ENCODE results near the gene GAB1.

The GAB1 gene

DNA sequence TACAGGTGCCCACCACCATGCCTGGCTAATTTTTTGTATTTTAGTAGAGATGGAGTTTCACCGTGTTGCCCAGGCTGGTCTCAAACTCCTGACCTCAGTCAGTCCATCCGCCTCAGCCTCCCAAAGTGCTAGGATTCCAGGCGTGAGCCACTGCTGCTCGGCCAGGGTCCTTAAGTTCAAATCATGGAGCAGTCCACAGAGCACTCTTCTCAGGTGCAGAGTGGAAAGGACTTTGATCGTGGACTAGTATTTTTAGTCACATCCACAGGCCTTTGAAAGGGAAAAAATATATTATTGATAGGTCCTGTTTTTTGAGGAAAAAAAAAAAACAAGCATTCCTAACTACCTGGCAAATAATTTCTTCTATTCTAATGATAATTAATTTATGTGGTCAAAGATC lies 31.2 kb downstream of the GAB1 start (continued):
- TF ChIP-seq, protein P1, sequence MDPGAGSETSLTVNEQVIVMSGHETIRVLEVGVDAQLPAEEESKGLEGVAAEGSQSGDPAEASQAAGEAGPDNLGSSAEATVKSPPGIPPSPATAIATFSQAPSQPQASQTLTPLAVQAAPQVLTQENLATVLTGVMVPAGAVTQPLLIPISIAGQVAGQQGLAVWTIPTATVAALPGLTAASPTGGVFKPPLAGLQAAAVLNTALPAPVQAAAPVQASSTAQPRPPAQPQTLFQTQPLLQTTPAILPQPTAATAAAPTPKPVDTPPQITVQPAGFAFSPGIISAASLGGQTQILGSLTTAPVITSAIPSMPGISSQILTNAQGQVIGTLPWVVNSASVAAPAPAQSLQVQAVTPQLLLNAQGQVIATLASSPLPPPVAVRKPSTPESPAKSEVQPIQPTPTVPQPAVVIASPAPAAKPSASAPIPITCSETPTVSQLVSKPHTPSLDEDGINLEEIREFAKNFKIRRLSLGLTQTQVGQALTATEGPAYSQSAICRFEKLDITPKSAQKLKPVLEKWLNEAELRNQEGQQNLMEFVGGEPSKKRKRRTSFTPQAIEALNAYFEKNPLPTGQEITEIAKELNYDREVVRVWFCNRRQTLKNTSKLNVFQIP (CRISPR knock-in tag; IDR thresholded peaks at IDR 0.05; ENCODE audit: borderline replicate concordance, low read depth) = no peak

DNA sequence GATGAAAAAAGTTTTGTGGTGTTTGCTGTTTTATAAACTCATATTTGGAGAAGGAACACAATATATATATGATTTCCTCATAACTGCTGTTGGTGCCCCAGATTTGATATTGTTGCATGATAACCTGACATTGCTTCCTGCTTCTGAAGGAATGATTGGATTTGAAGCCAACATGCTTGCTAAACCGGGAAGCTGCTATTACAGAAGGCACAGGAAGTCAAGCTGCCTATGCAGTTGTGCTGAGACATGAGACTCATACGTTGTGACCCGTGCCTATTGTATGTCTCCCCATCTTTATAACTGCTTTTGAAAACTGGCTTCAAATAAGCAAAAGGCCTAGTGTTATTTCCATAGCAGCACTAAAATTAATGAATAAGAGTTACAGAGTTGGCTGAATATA lies 32.9 kb downstream of the GAB1 start:
- ATAC-seq = no peak
- TF ChIP-seq, protein P2, sequence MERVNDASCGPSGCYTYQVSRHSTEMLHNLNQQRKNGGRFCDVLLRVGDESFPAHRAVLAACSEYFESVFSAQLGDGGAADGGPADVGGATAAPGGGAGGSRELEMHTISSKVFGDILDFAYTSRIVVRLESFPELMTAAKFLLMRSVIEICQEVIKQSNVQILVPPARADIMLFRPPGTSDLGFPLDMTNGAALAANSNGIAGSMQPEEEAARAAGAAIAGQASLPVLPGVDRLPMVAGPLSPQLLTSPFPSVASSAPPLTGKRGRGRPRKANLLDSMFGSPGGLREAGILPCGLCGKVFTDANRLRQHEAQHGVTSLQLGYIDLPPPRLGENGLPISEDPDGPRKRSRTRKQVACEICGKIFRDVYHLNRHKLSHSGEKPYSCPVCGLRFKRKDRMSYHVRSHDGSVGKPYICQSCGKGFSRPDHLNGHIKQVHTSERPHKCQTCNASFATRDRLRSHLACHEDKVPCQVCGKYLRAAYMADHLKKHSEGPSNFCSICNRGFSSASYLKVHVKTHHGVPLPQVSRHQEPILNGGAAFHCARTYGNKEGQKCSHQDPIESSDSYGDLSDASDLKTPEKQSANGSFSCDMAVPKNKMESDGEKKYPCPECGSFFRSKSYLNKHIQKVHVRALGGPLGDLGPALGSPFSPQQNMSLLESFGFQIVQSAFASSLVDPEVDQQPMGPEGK (CRISPR knock-in tag; IDR thresholded peaks at IDR 0.05; ENCODE audit: borderline replicate concordance) = no peak
- no peak for TF ChIP-seq ZNF565 (CRISPR knock-in tag; conservative IDR thresholded peaks at IDR 0.05; ENCODE audit: low read depth)
- no peak for TF ChIP-seq ZFP30 (CRISPR knock-in tag; IDR thresholded peaks at IDR 0.05)
- no peak for TF ChIP-seq ZFP3 (CRISPR knock-in tag; IDR thresholded peaks at IDR 0.05)
- no peak for TF ChIP-seq ZNF70 (CRISPR knock-in tag; IDR thresholded peaks at IDR 0.05)
- TF ChIP-seq, protein P1 (CRISPR knock-in tag; IDR thresholded peaks at IDR 0.05; ENCODE audit: borderline replicate concordance, low read depth) = no peak
- TF ChIP-seq ZC3H10 (CRISPR knock-in tag; IDR thresholded peaks at IDR 0.05) = no peak
- TF ChIP-seq OSR1 (CRISPR knock-in tag; IDR thresholded peaks at IDR 0.05) = no peak
- TF ChIP-seq, protein P3, sequence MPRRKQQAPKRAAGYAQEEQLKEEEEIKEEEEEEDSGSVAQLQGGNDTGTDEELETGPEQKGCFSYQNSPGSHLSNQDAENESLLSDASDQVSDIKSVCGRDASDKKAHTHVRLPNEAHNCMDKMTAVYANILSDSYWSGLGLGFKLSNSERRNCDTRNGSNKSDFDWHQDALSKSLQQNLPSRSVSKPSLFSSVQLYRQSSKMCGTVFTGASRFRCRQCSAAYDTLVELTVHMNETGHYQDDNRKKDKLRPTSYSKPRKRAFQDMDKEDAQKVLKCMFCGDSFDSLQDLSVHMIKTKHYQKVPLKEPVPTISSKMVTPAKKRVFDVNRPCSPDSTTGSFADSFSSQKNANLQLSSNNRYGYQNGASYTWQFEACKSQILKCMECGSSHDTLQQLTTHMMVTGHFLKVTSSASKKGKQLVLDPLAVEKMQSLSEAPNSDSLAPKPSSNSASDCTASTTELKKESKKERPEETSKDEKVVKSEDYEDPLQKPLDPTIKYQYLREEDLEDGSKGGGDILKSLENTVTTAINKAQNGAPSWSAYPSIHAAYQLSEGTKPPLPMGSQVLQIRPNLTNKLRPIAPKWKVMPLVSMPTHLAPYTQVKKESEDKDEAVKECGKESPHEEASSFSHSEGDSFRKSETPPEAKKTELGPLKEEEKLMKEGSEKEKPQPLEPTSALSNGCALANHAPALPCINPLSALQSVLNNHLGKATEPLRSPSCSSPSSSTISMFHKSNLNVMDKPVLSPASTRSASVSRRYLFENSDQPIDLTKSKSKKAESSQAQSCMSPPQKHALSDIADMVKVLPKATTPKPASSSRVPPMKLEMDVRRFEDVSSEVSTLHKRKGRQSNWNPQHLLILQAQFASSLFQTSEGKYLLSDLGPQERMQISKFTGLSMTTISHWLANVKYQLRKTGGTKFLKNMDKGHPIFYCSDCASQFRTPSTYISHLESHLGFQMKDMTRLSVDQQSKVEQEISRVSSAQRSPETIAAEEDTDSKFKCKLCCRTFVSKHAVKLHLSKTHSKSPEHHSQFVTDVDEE (CRISPR knock-in tag; IDR thresholded peaks at IDR 0.05) = no peak
- no peak for TF ChIP-seq ESRRG (CRISPR knock-in tag; IDR thresholded peaks at IDR 0.05)
- no peak for TF ChIP-seq GLIS3 (CRISPR knock-in tag; IDR thresholded peaks at IDR 0.05)
- no peak for TF ChIP-seq CSDC2 (CRISPR knock-in tag; IDR thresholded peaks at IDR 0.05)
- TF ChIP-seq, protein P4, sequence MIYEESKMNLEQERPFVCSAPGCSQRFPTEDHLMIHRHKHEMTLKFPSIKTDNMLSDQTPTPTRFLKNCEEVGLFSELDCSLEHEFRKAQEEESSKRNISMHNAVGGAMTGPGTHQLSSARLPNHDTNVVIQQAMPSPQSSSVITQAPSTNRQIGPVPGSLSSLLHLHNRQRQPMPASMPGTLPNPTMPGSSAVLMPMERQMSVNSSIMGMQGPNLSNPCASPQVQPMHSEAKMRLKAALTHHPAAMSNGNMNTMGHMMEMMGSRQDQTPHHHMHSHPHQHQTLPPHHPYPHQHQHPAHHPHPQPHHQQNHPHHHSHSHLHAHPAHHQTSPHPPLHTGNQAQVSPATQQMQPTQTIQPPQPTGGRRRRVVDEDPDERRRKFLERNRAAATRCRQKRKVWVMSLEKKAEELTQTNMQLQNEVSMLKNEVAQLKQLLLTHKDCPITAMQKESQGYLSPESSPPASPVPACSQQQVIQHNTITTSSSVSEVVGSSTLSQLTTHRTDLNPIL (CRISPR knock-in tag; IDR thresholded peaks at IDR 0.05; ENCODE audit: low read depth) = no peak
- no peak for TF ChIP-seq TCF4 (CRISPR knock-in tag; IDR thresholded peaks at IDR 0.05; ENCODE audit: borderline replicate concordance)
- no peak for TF ChIP-seq PPARA (CRISPR knock-in tag; IDR thresholded peaks at IDR 0.05; ENCODE audit: borderline replicate concordance)
- TF ChIP-seq, protein P5, sequence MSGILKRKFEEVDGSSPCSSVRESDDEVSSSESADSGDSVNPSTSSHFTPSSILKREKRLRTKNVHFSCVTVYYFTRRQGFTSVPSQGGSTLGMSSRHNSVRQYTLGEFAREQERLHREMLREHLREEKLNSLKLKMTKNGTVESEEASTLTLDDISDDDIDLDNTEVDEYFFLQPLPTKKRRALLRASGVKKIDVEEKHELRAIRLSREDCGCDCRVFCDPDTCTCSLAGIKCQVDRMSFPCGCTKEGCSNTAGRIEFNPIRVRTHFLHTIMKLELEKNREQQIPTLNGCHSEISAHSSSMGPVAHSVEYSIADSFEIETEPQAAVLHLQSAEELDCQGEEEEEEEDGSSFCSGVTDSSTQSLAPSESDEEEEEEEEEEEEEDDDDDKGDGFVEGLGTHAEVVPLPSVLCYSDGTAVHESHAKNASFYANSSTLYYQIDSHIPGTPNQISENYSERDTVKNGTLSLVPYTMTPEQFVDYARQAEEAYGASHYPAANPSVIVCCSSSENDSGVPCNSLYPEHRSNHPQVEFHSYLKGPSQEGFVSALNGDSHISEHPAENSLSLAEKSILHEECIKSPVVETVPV (CRISPR knock-in tag; IDR thresholded peaks at IDR 0.05) = no peak
- no peak for TF ChIP-seq RARB (CRISPR knock-in tag; IDR thresholded peaks at IDR 0.05)
- no peak for TF ChIP-seq ISL1 (CRISPR knock-in tag; IDR thresholded peaks at IDR 0.05)

DNA sequence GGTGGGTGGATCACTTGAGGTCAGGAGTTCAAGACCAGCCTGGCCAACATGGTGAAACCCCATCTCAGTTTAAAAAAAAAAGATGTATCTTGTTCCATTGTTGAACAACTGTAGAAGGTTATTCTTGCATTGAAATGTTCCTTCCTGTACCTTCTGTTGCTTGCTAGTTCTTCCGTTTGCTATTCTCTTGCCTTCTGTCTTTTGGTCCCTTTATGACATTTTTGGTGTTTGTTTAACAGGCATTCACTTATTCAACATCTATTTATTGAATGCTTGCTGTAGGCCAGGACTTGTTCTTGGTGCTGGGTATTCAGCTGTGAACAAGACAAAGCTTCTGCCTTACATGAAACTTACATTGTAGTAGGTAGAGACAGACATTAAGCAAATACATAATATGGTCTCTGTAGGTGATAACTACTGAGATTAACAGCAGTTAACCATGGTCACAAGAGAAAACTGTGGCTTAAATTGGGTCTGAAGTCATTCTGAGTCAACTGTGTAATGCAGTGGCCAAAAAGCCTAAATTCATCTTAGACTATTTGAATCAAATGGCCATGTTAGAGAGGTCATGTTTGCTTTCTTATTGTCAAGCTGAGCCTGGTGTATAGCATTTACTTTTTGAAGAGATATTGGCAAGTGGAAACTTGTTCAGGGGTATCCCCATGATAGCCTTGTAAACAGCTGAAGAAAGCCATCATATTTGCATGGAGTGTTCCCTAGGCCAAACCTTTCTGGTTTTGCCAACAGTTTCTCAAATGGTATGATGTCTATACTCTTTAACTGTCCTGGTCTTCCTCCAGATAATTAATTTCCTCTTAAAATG lies 35.6 kb downstream of the GAB1 start:
- TF ChIP-seq ZNF70 (CRISPR knock-in tag; IDR thresholded peaks at IDR 0.05) = no peak
- no peak for TF ChIP-seq SNAI2 (CRISPR knock-in tag; IDR thresholded peaks at IDR 0.05)
- ATAC-seq = no peak
